Stimulated activated CD4-positive, alpha-beta T cell treated with anti-CD3 and anti-CD28 coated beads, Interleukin-15, amount 100 ng/mL, for 48 hours (primary cell): ENCODE results near the gene HSF4.

ENCODE experiments used
- DNase-seq, 2 donors: peaks; one replicate each; pipeline ENCODE4 v3.0.0-alpha.2; 2020; ENCODE audit warnings: low read depth in 2 of 2

HSF4 gene

DNA sequence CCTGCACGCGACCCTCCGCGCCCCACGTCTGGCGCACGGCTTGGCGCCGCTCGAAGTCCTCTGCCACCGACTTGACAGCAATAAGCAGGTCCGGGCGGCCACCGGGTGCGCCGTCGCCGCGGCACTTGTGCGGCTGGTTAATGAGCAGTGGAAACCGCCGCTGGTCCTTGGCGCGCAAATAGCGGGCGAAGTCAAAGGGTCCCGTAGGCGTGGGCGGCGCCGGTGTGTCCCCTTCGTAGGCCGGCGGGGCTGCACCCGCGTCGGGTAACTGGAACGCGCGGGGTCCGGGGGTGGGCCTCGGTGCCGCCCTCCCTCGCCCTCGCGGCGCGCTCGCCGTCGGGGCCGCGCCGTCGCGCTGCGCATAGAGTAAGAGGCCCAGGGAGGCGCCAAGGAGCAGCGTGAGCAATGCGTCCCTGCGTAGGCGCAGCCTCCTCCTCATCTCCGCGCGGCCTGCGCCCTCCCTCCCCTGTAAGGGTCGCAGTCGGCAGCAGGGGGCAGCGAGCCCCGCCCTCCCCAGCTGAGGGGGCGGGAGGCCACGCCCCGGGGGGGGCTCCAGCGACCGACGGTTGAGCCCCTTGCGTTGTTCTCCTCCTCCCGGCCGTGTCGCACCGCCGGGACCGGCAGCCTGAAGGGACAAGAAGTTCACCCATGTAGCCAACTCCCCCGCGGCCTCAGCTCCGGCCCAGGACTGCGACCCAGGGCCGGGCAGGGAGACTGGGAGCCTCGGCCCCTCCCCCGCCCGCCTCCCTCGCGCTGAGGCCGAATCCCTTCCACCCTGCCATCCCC lies 14.3 kb upstream of the HSF4 start:
- no peak for DNase-seq

GRCh38 chr16:67150833-67151396 lies 13.6 kb upstream of the HSF4 start, which contains the start of gene B3GNT9:
Gene B3GNT9 (minus strand): TSS chr16:67150998. CDS start chr16:67150485, 513 bp downstream.
- DNase-seq, result no peak

DNA sequence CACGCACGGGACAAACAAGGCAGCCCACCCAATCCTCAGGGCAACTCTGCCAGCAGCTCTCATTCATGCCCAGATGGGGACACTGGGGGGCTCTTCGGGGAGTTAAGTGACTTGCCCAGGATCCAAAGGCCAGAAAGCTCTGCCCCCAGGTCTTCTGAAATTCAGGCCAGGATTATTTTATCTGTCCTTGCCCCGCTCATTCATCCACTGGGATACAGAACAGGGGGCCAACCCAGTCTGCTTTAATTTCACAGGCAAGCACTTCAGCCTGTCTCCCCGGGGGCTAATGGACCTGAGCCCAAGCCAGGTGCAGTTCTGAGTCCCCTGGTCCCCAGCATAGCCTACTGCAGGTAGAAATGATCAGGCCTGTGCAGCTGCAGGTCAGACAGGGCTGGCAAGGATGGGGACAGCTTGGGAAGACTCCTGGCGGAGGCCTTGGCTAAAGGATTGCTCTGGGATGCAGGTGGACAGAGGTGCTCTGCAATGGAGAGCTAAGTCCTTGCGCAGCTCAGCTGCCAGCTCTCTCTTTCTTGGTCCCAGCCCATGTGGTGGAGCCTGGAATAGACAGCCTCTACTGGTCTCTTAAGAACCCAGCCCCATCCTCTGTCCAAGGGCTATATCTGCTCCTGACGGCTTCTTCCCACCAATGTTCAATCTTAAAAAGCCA lies 13.0 kb upstream of the HSF4 start:
- DNase-seq, result no peak

DNA sequence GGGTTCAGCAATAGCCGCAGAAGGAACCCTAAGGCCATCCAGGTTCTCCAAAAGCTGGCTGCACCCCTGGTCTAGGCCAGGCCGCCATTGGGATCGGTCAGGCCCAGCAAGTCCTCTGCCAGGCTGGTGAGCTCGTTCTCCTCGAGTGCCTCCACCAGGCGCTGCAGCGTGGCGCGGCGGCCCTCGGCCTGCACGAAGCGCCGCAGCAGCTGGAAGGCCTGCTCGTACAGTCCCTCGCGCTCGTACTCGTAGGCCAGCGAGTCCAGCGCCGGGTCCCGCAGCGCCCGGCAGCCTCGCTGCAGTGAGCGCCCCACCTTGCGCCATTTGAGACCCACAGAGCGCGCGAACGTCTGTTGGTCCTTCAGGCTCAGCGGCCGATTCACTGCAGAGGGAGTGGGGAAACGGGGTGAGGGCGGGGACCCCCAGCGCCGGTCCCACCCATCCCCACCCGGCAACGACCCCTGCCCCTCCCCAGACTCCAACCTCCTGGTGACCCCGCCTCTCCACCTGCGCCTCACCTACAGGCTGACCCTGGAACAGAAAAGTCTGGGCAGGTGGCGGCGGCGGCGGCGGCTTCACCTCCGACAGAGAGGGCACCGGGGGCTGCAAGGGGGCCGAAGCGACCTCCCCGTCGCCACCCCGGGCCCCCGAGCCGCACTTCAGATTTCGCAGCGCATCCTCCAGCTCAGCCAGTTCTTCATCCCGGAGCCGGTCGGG lies 9.8 kb upstream of the HSF4 start:
- DNase-seq, result no peak

- peak in 1 of 2 donors; percentile 67 for DNase-seq
Observed at GRCh38 chr16:67155295-67156142, 9.0 kb upstream of the HSF4 start.

GRCh38 chr16:67156143-67156844 lies 8.3 kb upstream of the HSF4 start:
- DNase-seq, result no peak

GRCh38 chr16:67157106-67157748 lies 7.3 kb upstream of the HSF4 start:
- no peak for DNase-seq

DNA sequence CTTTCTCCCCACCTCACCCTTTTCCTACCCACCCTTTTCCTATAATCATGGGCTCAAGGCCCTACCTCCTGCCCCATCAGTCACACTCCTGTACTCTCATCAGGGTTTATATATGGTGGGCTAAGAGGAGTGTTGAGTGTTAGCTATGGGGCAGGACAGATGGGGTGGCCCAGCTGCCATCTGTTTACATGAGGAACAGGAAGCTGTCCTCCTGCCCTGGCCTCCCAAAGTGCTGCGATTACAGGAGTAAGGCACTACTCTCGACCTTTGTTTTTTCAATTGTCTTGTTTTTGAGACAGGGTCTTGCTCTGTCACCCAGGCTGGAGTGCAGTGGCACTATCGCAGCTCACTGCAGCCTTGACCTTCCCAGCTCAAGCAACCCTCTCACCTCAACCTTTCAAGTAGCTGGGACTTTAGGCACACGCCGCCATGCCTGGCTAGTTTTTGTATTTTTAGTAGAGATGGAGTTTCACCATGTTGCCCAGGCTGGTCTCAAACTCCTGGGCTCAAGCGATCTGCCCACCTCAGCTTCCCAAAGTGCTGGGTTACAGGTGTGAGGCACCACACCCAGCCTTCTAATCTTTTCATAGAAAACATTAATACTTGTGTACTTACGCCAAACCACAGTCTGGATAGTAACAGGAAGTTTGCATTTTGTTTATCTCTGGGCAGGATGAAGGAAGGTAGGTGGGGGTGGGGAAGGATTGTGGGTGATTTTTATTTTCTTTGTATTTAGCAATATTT lies 6.5 kb upstream of the HSF4 start:
- no peak for DNase-seq

GRCh38 chr16:67158637-67159600 lies 5.6 kb upstream of the HSF4 start:
- peak; percentile 66 to 79 for DNase-seq

GRCh38 chr16:67161595-67162058 lies 2.9 kb upstream of the HSF4 start:
- DNase-seq, result no peak

DNA sequence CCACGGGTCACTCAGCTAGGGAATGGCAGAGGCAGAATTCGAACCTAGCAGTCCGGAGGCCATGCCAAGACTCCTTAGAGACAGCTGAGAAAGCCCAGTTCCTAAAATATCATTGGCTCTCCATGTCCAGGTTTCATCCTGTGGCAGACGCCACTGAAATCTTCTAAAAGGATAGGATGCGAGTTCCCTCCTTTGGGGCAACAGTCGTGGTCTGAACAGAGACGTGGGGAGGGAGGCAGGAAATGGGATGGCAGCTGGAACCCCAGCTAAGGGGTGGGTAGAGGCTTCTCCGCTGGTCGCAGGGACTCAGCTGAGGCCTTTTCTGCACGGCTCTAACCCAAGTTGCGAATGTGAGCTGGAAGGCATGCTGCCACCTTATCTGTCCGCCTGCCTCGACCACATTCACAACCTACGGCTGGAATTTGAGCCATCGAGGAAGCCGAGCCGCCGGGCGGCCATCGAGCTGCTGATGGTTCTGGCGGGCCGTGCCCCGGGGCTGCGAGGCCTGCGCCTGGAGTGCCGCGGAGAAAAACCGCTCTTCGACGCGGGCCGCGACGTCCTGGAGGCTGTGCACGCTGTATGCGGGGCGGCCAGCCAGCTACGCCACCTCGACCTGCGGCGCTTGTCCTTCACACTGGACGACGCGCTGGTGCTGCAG lies 1.9 kb upstream of the HSF4 start:
- no peak for DNase-seq

DNA sequence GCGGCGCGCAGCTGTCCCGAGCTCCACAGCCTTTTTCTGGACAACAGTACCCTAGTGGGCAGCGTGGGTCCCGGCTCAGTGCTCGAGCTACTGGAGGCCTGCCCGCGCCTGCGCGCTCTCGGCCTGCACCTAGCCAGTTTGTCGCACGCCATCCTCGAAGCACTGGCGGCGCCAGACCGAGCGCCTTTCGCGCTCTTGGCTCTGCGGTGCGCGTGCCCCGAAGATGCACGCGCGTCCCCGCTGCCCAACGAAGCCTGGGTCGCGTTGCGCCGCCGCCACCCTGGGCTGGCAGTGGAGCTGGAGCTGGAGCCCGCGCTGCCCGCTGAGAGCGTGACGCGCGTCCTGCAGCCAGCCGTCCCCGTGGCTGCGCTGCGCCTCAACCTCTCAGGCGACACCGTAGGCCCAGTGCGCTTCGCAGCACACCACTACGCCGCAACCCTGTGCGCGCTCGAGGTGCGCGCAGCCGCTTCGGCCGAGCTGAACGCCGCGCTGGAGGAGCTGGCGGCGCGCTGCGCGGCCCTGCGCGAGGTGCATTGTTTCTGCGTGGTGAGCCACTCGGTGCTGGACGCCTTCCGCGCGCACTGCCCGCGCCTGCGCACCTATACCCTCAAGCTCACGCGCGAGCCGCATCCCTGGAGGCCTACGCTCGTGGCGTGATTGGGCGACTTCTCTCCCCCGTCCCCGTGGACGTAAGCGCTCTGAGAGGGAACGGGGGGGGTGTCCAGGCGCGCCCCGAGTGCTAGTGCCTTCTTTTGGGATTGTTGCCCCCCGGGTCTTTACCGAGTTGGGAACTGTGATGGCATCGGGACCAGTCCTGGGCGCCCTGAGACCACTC lies 1.2 kb upstream of the HSF4 start:
- DNase-seq, result no peak

DNA sequence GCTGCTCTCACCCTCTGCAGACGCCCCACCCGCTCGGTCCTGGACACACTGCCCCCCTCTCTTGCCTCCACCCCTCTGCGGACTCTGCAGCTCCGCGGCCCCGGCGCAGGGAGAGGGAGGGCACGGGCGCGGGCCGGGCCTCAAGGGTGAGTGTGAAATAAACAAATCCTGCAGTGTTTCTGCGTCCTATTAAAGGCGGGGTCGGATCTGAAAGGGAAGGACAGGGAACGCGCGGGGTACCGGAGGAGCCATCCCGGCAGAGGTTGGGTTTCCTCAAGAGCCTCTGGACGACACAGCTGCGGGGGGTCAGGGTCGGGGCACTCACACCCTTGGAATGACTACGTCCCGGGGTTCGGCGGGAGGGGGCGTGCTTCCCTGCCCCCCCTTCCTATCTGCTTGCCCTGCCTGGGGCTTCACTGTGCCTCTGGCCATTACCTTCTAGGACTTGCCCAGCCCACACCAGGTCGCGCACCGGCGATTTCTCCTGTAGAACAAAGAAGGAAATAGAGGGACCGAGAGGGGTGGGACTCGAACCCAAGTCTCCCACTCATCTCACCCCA lies 466 bp upstream of the HSF4 start:
- DNase-seq, result no peak

DNA sequence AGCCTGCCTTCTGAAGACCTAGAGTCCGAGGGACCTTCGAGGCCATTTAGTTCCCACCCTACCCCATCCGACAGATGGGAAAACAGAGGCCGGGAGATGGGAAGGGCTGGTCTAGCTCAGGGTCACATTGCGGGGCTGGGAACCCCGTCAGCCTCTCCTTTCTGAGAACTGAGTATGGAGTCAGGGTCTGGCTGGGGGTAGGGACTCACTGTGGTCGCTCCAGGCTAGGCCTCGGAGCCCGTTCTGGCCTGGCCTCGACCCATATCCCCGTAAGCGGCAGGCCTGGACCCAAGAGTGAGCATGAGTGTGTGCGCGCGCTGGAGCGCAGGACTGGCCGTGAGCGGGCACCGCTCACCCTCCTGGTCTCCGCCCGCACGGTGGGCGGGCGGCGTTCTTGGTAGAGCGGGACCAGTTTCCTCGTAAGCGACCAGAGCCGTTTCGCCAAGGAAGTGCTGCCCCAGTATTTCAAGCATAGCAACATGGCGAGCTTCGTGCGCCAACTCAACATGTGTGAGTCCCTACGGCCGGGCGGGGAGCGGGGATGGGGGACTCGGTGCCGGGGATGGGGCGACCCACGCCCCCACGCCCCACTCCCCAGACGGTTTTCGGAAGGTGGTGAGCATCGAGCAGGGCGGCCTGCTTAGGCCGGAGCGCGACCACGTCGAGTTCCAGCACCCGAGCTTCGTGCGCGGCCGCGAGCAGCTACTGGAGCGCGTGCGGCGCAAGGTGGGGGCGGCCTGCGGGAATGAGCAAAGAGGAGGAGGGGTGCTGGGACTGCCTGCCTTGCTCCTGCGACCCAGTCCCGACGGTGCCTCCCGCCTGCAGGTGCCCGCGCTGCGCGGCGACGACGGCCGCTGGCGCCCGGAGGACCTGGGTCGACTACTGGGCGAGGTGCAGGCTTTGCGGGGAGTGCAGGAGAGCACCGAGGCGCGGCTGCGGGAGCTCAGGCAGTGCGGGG lies 855 bp downstream of the HSF4 start:
- no peak for DNase-seq

DNA sequence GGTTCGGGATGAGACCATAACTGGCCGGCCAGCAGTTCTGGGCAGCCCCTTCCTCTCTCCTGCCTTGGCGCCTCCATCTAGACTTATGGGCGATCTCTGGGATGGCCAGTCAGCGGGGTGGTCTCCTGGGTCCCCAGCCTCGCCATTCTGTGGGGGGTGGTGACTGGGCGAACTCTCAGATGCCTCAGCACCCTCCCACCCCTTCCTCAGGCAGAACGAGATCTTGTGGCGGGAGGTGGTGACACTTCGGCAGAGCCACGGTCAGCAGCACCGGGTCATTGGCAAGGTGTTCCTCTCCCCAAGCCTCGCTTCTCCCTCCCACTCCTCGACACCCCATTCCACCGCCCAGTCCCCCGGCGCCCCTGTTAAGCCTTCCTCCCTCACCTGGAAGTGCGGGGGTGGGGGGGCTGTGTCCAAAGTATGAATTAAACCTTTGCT lies 1.6 kb downstream of the HSF4 start:
- DNase-seq, result no peak
